Measurements from ENCODE around the gene TPRKB.
A peak's percentile ranks its signal among the peaks of the same experiment; 100 is the strongest.
"Not testable (repeated sequence)": the region's sequence is repeated elsewhere in the genome, so short reads cannot be mapped to it uniquely, and the experiment has no call there.

The TPRKB gene
- 5.3 to 22.7 (median 13.9) reads per million in 18 experiments for total RNA-seq

- peak; percentile 98 for DNase-seq
Observed at GRCh38 chr2:73736855-73737779, at the start of gene TPRKB. TPRKB (minus strand) TSS chr2:73737345; CDS start chr2:73734569, 2,776 bp downstream.

- not testable (repeated sequence) for DNase-seq
Observed at GRCh38 chr2:73783883-73784282, 46.7 kb upstream of the TPRKB start, which contains the start of gene C2orf78. C2orf78 (plus strand) TSS chr2:73784183; CDS start chr2:73784310, 127 bp downstream.

- DNase-seq, result not testable (repeated sequence)
Observed at GRCh38 chr2:73783402-73783801, 46.3 kb upstream of the TPRKB start.

GRCh38 chr2:73780237-73780582 is 43.1 kb upstream of the TPRKB start:
- DNase-seq, result no peak

- DNase-seq, result peak; percentile 99 to 100
Observed at GRCh38 chr2:73779467-73780236, 42.5 kb upstream of the TPRKB start, which contains the start of gene DUSP11. DUSP11 (minus strand) TSS chr2:73780103; CDS start chr2:73779974, 129 bp downstream.

GRCh38 chr2:73778867-73779466 is 41.8 kb upstream of the TPRKB start:
- DNase-seq, result not testable (repeated sequence)

- no peak for DNase-seq
Observed at GRCh38 chr2:73776869-73777519, 39.8 kb upstream of the TPRKB start.

- DNase-seq, result no peak
Observed at GRCh38 chr2:73776381-73776780, 39.2 kb upstream of the TPRKB start.

- no peak for DNase-seq
Observed at GRCh38 chr2:73772819-73773218, 35.7 kb upstream of the TPRKB start.

- no peak for DNase-seq
Observed at GRCh38 chr2:73770725-73771124, 33.6 kb upstream of the TPRKB start.

GRCh38 chr2:73766994-73767393 is 29.8 kb upstream of the TPRKB start:
- DNase-seq, result no peak

GRCh38 chr2:73766349-73766748 is 29.2 kb upstream of the TPRKB start:
- no peak for DNase-seq

- DNase-seq, result no peak
Observed at GRCh38 chr2:73764945-73765344, 27.8 kb upstream of the TPRKB start.

- DNase-seq, result no peak
Observed at GRCh38 chr2:73762571-73762970, 25.4 kb upstream of the TPRKB start.

GRCh38 chr2:73759904-73760303 is 22.8 kb upstream of the TPRKB start:
- DNase-seq, result no peak

GRCh38 chr2:73759285-73759764 is 22.2 kb upstream of the TPRKB start:
- DNase-seq, result no peak

GRCh38 chr2:73754332-73754731 is 17.2 kb upstream of the TPRKB start:
- not testable (repeated sequence) for DNase-seq

- peak; percentile 50 to 51 for DNase-seq
Observed at GRCh38 chr2:73749314-73749713, 12.2 kb upstream of the TPRKB start.

- DNase-seq, result no peak
Observed at GRCh38 chr2:73746877-73747208, 9.7 kb upstream of the TPRKB start.

GRCh38 chr2:73746015-73746876 is 9.1 kb upstream of the TPRKB start:
- no peak for DNase-seq

GRCh38 chr2:73740767-73741166 is 3.6 kb upstream of the TPRKB start:
- DNase-seq, result no peak
